HG03280 (cell line): ENCODE measurements around the gene CYP2B6.
"Not testable (repeated sequence)": the region's sequence is repeated elsewhere in the genome, so short reads cannot be mapped to it uniquely, and the experiment has no call there.

Source experiments
- ATAC-seq: cut with Tn5 transposase; IDR thresholded peaks from one replicate; pipeline ENCODE4 v1.9.1; 2021; ENCODE audit warnings: mild to moderate bottlenecking, moderate library complexity; ENCODE audit not compliant: unreplicated experiment

The CYP2B6 gene

GRCh38 chr19:40990972-40991381 lies at the start of gene CYP2B6:
Gene CYP2B6 (plus strand): TSS chr19:40991282. CDS start chr19:40991306, 24 bp downstream.
- ATAC-seq = no peak

- ATAC-seq = no peak
These were observed 49.4 kb upstream of the CYP2B6 start for GRCh38 chr19:40941481-40942219.

DNA sequence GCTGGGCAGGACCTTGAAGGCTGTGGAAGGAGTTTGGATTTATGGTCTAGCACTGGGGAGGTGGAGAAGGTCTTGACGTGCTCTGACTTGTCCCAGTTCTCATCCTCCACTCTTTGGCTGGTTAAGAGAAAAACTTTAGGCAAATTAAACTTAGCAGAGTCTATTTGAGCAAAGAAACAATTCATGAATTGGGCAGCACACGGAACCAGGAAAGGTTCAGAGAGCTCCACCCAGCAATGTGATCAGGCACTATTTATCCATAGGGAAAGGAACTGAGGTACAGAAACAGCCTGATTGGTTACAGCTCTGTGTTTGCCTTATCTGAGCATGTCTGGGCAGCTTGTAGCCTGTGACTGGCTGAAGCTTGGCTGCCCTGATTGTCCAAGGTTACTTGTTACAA lies 45.4 kb upstream of the CYP2B6 start:
- ATAC-seq = no peak

GRCh38 chr19:40947114-40947513 lies 44.0 kb upstream of the CYP2B6 start:
- ATAC-seq = no peak

GRCh38 chr19:40947573-40947972 lies 43.5 kb upstream of the CYP2B6 start:
- ATAC-seq = no peak

- no peak for ATAC-seq
These were observed 42.3 kb upstream of the CYP2B6 start for GRCh38 chr19:40948580-40949299.

GRCh38 chr19:40954573-40954972 lies 36.5 kb upstream of the CYP2B6 start:
- no peak for ATAC-seq

DNA sequence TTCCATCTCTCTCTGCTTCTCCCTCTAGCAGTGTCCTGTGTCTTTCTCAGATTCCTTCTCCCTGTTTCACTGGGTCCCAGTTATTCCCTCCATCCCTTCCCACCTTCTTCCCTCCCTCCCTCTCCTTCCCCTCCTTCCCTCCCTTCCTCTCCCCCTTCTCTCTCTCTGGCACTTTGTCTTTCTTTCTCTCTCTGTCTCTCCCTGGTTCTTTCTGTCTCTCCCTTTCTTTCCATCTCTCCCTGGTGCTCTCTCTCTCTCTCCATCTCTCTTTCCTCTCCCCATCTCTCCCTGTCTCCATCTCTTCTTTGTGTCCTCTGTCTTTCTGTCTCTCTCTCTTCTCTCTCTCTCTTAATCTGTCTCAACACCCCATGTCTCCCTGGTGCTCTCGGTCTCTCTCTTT lies 31.7 kb upstream of the CYP2B6 start:
- ATAC-seq = no peak

- no peak for ATAC-seq
These were observed 30.9 kb upstream of the CYP2B6 start for GRCh38 chr19:40960062-40960685.

DNA sequence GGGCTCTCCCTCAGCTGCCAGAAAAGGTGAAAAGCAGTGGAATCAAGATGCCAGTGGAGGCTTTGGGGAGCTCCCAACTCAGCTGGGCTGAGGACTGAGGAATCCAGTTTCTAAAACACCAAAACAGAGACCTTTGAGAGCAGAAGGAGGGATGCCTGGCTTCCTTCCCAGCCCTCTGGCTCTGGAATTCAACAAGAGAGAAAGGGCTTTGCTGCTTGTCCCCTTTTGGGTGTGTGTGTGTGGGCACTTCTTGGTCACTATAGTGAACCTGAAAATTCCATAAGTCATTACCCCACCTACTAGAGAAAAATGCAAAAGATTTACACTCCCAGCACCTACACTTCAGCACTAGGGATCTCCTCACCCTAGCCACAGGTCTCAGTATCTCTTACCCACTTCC lies 30.3 kb upstream of the CYP2B6 start:
- ATAC-seq = no peak

DNA sequence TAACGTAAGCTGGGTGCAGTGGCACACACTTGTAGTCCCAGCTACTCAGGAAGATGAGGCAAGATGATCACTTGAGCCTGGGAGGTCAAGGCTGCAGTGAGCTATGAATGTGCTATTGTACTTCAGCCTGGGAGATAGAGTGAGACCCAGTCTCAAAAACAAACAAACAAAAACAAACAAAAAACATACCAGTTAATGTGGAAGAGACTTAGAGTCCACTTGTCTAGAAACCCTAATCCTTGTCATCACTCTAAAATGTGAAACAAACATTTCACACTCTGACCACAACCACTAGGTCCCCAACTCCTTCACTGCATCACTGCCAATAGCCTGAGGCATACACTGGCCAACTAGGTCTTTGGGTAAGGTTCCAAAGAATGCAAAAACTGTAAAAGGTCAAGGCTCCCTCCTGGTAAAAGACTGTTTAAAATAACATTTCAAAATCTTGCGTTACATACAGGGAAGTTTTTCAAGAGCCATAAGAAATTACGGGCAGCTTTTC lies 28.6 kb upstream of the CYP2B6 start:
- no peak for ATAC-seq

- not testable (repeated sequence) for ATAC-seq
These were observed 26.7 kb upstream of the CYP2B6 start for GRCh38 chr19:40964361-40964760.

DNA sequence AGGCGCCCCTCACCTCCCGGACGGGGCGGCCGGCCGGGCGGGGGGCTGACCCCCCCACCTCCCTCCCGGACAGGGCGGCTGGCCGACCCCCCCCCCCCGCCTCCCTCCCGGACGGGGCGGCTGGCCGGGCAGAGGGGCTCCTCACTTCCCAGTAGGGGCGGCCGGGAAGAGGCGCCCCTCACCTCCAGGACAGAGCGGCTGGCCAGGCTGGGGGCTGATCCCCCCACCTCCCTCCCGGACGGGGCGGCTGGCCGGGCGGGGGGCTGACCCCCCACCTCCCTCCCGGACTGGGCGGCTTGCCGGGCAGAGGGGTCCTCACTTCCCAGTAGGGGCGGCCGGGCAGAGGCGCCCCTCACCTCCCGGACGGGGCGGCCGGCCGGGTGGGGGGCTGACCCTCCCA lies 25.7 kb upstream of the CYP2B6 start:
- ATAC-seq = not testable (repeated sequence)

DNA sequence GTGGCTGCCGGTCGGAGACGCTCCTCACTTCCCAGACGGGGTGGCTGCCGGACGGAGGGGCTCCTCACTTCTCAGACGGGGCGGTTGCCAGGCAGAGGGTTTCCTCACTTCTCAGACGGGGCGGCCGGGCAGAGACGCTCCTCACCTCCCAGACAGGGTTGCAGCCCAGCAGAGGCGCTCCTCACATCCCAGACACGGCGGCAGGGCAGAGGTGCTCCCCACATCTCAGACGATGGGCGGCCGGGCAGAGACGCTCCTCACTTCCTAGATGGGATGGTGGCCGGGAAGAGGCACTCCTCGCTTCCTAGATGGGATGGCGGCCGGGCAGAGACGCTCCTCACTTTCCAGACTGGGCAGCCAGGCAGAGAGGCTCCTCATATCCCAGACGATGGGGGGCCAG lies 24.5 kb upstream of the CYP2B6 start:
- not testable (repeated sequence) for ATAC-seq

- ATAC-seq = not testable (repeated sequence)
These were observed 23.0 kb upstream of the CYP2B6 start for GRCh38 chr19:40968065-40968464.

- not testable (repeated sequence) for ATAC-seq
These were observed 21.4 kb upstream of the CYP2B6 start for GRCh38 chr19:40969721-40970120.

GRCh38 chr19:40970396-40971345 lies 20.4 kb upstream of the CYP2B6 start:
- ATAC-seq = not testable (repeated sequence)

- ATAC-seq = no peak
These were observed 16.4 kb upstream of the CYP2B6 start for GRCh38 chr19:40974633-40975037.

- no peak for ATAC-seq
These were observed 14.9 kb upstream of the CYP2B6 start for GRCh38 chr19:40976134-40976533.

- ATAC-seq = no peak
These were observed 14.4 kb upstream of the CYP2B6 start for GRCh38 chr19:40976724-40977123.
